ENCODE results near the gene GPR15LG.
"Not testable (repeated sequence)": the region's sequence is repeated elsewhere in the genome, so short reads cannot be mapped to it uniquely, and the experiment has no call there.

GPR15LG gene

GRCh38 chr10:84173501-84173929 lies at the start of gene GPR15LG:
GPR15LG (plus strand) TSS chr10:84173801; CDS start chr10:84173852, 51 bp downstream.
- FAIRE-seq: no peak

- FAIRE-seq: not testable (repeated sequence)
Observed at GRCh38 chr10:84125910-84126784, 47.5 kb upstream of the GPR15LG start.

DNA sequence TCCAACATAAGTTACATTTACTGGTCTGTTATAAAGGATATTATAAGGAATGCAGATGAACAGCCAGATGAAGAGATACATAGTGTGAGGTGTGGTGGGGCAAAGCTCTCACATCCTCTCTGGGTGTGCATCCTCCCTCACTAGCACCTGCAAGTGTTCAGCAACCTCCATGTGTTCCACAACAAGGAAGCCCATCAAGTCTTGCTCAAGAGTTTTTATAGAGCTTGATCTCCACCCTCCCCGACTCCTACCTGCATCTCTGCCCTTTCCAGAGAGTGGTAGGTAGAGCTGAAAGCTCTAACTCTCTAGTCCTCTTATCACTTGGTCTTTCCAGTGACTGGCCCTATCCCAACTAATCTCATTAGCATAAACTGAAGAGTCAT lies 46.8 kb upstream of the GPR15LG start:
- no peak for FAIRE-seq

DNA sequence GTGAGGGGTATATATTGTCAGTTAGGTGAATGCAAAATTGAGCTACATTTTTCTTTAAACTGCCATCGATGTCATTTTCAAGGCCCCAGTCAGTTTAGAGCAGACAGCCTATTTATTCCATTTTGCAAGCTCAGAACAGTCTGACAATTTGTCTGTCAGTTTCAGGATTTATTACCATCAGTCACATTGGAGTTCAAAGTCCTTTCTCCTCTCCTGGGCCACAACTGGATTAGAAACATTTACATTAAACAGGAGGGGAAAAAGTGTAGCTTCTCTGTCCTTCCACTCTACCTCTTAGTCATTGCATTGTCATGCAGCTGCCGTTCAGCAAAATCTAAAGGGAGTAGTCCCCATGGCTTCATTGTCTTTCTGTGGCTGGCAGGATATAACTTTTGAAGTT lies 37.8 kb upstream of the GPR15LG start:
- FAIRE-seq: no peak

DNA sequence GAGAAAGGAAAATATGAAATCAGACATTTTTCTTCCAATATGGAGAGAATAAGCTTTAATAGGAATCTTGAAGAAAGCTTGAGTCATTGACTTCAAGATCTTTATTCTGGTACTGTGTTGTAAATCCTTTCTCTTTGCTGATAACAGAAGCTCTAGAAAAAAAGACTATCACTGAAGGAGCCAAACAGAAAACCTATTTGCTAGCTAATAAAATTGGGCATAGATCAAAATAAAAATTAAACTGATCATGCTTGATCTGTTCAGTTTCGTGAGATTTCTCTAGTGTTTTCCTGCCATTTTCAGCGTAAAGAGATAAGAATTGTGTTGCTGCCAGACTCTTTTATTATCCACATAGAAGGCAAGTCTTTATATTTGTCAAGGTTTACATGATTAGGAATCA lies 35.8 kb upstream of the GPR15LG start:
- FAIRE-seq: no peak

GRCh38 chr10:84138478-84139125 lies 35.0 kb upstream of the GPR15LG start:
- no peak for FAIRE-seq

DNA sequence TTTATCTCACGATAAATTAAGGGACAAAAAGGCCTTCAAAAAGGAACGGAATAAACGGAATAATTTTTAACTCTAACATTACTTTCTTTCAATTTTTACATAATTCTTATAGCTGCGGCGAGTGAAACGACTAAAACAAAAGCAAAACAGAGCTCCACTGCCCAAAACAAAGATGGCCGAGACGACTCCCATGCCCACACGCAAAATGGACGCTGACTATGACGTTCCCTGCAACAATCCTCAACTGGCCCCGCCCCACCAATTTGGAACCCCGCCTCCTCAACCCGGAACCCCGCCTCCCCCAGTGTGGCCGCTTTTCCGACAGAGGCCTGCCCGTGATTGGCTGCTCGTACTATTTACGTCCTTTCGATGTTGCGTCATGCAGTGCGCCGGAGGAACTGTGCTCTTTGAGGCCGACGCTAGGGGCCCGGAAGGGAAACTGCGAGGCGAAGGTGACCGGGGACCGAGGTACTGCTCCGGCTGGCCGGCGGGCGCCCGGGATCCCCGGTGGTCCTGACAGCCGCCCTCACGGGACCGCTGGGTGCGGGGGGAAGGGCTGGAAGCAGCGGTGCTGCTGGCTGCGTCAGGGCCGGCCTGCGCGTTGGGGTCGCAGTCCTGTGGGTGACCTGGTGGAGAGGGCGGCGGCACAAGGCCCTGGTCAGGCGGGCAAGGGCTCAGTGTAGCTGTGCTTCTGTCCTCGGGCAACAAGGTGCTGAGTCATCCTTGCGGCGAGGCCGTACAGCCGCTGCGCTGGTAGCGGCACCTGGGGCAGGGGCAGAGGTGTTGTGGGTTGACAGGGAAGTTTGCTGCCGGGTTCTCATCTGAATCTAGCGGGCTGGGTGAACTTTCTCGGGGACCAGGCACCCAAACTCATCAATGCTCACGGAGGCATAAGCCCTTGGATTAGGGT lies 34.2 kb upstream of the GPR15LG start, which contains the start of gene GHITM:
Gene GHITM, plus strand, starts transcription at position 384 of the 910 bp plus-strand sequence. CDS start 1,992 bp downstream, outside the sequence.
- FAIRE-seq: peak; percentile 99

- FAIRE-seq: no peak
Observed at GRCh38 chr10:84140036-84140379, 33.6 kb upstream of the GPR15LG start.

DNA sequence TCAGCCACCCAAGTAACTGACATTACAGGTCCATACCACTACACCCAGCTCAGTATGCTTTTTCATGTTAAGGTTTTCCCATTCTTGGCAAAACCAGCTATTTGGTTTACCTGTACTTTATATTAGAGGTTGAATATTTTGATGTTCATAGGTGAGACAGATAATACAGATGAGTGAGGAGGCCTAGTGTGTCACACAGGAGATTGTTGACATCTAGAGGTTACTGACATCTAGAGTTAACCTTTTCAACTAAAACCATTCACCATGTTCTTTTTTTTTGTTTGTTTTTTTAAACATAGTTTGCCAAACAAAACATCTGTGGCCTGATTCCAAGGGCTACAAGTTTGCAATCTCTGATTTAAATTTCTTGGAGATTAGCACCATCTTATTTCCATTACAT lies 26.3 kb upstream of the GPR15LG start:
- no peak for FAIRE-seq

GRCh38 chr10:84148006-84148597 lies 25.5 kb upstream of the GPR15LG start:
- peak; percentile 89 for FAIRE-seq

DNA sequence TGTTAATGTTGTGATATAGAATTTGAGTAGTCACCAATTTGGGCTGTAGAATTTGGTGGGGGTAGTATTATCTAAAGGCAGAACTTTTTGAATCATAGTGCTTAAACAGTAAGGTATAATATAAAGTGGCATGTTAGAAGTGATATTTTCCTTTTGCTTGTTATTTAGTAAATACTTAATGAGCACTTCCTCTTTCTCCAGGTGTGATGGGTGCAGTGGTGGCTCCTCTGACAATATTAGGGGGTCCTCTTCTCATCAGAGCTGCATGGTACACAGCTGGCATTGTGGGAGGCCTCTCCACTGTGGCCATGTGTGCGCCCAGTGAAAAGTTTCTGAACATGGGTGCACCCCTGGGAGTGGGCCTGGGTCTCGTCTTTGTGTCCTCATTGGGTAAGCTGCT lies 23.7 kb upstream of the GPR15LG start:
- FAIRE-seq: no peak

DNA sequence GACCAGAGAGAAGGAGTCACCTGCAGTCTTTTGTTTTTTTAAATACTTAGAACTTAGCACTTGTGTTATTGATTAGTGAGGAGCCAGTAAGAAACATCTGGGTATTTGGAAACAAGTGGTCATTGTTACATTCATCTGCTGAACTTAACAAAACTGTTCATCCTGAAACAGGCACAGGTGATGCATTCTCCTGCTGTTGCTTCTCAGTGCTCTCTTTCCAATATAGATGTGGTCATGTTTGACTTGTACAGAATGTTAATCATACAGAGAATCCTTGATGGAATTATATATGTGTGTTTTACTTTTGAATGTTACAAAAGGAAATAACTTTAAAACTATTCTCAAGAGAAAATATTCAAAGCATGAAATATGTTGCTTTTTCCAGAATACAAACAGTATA lies 20.8 kb upstream of the GPR15LG start:
- FAIRE-seq: no peak

GRCh38 chr10:84155521-84155920 lies 18.1 kb upstream of the GPR15LG start:
- no peak for FAIRE-seq

GRCh38 chr10:84156009-84156408 lies 17.6 kb upstream of the GPR15LG start:
- no peak for FAIRE-seq

- FAIRE-seq: no peak
Observed at GRCh38 chr10:84156768-84157167, 16.8 kb upstream of the GPR15LG start.

GRCh38 chr10:84158061-84158460 lies 15.5 kb upstream of the GPR15LG start:
- FAIRE-seq: no peak

DNA sequence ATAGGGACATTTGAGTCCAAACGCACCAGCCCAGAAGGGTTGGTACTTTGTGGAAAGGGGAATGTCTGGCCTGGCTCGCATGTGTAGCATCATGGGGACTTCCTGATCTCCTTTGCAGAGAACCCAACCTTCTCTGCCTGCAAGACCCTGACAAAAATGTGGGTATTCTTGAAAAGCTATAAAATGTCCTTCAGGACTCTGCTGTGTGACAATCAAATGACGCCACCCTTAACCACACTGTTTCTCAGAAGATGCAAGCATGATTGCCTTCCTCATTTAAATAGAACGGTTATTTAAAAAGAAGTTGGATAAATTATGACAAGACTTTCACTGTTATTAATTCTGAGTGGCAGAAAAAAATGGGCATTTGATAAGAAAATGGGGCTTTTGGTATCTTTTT lies 15.1 kb upstream of the GPR15LG start:
- no peak for FAIRE-seq

DNA sequence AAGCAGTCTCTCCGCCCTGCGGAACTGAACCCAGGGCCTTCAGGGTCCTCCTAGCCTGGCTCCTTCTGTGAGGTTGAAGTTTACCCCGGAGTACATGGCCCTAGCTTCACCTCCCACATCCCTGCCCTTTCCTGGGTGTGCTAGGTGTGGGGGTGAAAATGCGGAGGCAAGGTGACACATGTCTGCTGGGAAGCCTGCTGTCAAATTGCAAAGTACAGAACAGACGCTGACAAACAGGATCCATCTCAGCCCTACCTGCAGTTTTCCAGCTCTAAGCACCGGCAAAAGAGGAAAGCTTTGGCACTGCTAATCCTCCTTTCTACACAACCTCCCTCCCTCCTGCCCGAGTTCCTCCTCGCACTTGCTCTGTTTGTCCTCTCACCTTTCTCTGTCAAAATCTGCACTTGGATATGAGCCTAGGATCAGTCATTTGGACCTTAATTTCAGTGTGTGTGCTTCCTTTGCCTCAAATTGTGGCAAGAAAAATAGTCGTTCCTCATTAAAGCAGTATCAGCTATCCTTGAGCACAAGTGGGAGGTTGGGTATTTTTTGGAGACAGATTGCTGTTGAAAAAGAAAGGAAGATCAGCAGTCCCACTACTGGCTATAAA lies 14.4 kb upstream of the GPR15LG start:
- FAIRE-seq: no peak

- no peak for FAIRE-seq
Observed at GRCh38 chr10:84160663-84161362, 12.8 kb upstream of the GPR15LG start.

DNA sequence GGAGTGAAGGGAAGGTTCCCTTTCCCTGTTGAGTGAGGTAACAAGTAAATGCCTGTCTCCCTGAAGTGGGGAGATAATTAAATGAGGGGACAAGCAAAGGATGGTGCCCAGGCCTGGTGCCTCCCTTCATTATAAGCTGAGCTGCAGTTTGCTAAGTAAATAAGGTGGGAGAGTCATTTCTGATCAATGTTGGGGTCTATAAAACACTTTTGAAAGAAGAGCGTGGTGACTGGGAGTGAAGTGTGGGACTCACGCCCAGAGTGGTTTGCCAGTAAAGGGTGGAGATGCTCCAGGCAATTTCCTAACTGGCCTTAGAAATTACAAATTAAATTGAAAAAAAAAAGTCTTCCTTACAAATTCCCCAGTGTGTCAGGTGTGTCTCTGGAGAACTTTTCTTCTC lies 9.6 kb upstream of the GPR15LG start:
- no peak for FAIRE-seq

- no peak for FAIRE-seq
Observed at GRCh38 chr10:84164442-84164841, 9.2 kb upstream of the GPR15LG start.

Measured in islet of Langerhans (tissue), 1 donor.